Suprapubic skin (tissue), 3 donors: ENCODE measurements around the gene BCL3.

Experiments used
- POLR2A ChIP-seq, 2 donors: fragments of 450-650 bp; IDR thresholded peaks; one replicate each; pipeline ENCODE4 v1.6.1; 2017; ENCODE audit warnings: antibody characterized with exemption in 2 of 2, mild to moderate bottlenecking in 2 of 2, moderate library complexity in 2 of 2
- TF ChIP-seq, protein P1 (sequence below), 2 donors: fragments of 200-600 bp in 1 of 2; fragments of 450-650 bp in 1 of 2; sonication (generic) in 1 of 2; IDR thresholded peaks; one replicate each; pipeline ENCODE4 v1.5.1; 2016 to 2019; ENCODE audit warnings: antibody characterized with exemption in 2 of 2, mild to moderate bottlenecking in 1 of 2, moderate library complexity in 1 of 2

DNA sequence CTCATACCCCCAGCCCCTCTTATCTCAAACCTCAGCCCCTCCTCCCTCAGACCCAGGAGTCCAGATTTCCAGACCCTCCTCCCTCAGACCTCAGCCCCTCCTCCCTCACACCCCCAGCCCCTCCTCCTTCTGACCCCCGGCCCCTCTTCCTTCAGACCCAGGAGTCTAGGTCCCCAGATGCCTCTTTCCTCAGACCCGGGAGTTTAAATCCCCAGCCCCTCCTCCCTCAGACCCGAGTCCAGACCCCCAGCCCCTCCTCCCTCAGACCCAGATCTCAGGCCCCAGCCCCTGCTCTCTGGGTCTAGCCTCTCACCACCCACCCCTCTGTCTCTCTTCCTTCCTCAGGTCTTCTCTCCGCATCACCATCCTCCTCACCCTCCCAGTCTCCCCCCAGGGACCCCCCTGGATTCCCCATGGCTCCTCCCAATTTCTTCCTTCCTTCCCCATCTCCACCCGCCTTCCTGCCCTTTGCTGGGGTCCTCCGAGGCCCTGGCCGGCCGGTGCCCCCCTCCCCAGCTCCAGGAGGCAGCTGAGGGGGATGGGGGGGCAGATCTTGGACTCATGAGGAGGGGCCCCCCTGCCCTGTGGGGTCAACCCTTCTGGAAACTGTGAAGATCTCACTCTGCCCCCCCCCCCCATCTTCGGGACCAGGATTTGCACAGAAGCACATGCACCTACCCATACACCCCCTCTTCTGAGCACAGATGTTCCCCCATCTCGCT, 10.7 kb downstream of the BCL3 start:
- no peak for TF ChIP-seq POLR2A (IDR thresholded peaks at IDR 0.05)
- TF ChIP-seq, protein P1, sequence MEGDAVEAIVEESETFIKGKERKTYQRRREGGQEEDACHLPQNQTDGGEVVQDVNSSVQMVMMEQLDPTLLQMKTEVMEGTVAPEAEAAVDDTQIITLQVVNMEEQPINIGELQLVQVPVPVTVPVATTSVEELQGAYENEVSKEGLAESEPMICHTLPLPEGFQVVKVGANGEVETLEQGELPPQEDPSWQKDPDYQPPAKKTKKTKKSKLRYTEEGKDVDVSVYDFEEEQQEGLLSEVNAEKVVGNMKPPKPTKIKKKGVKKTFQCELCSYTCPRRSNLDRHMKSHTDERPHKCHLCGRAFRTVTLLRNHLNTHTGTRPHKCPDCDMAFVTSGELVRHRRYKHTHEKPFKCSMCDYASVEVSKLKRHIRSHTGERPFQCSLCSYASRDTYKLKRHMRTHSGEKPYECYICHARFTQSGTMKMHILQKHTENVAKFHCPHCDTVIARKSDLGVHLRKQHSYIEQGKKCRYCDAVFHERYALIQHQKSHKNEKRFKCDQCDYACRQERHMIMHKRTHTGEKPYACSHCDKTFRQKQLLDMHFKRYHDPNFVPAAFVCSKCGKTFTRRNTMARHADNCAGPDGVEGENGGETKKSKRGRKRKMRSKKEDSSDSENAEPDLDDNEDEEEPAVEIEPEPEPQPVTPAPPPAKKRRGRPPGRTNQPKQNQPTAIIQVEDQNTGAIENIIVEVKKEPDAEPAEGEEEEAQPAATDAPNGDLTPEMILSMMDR (IDR thresholded peaks at IDR 0.05), result no peak
